K562 (cell line): ENCODE measurements around the gene CEMP1. TPM values are rescaled to one million over a fixed set of nuclear protein-coding genes. Genes with fewer than 3 reads are reported as not detected.
A peak's percentile ranks its signal among the peaks of the same experiment; 100 is the strongest.

ENCODE experiments used
- ATAC-seq: fragments of 200-7000 bp; cut with Tn5 transposase; 3 replicates; pipeline ENCODE4 v1.9.1; 2020; ENCODE audit warnings: moderate library complexity
- BruUV-seq: library from RNA; stranded (reverse); fragments of 400-500 nt; replicated peaks from 2 replicates; lab custom pipeline; 2021; lab: Mats Ljungman, UMichigan
- CTCF ChIA-PET: fragments of 300-600 bp; formaldehyde crosslinking; extraction: SDS; loops from one replicate; lab custom pipeline; 2021; ENCODE audit warnings: low intra/inter-chr PET ratio; lab: Yijun Ruan, JAX
- POLR2A ChIA-PET: fragments of 300-600, 350-650 bp; sonication (Branson Sonifier 250); formaldehyde crosslinking; extraction: SDS; loops from one replicate; lab custom pipeline; 2021; ENCODE audit warnings: antibody characterized with exemption, inconsistent platforms; lab: Yijun Ruan, JAX
- DNase-seq, 4 experiments: peaks; one replicate each; pipeline versions ENCODE4 v3.0.0 to v3.0.0-alpha.2; 2011 to 2018; ENCODE audit warnings: low spot score in 3 of 4, mixed read lengths in 3 of 4; ENCODE audit errors: extremely low read depth in 1 of 4
- FAIRE-seq: peaks from 2 replicates; lab custom pipeline; 2011; peaks lifted over from hg19 to GRCh38; lab: Jason Lieb, UNC
- H2AFZ ChIP-seq: 2 replicates; pipeline ENCODE4 v1.6.0; 2011; ENCODE audit warnings: low read depth, low read length, control low read depth, inconsistent platforms
- H3K27ac ChIP-seq: fragments of 200-600 bp; 3 replicates; pipeline ENCODE4 v1.8.0; 2011; ENCODE audit warnings: low read depth, mild to moderate bottlenecking, control low read depth, inconsistent platforms, low read length, moderate library complexity, mixed read lengths; ENCODE audit errors: extremely low read depth
- H3K27me3 ChIP-seq, 2 experiments: fragments of 300-600 bp in 1 of 2; 2 replicates in 1 of 2; 3 replicates in 1 of 2; pipeline versions ENCODE4 v1.6.0 to v1.8.0; 2011; ENCODE audit warnings: inconsistent platforms in 2 of 2, low read length in 2 of 2, mild to moderate bottlenecking in 1 of 2, mixed read lengths in 1 of 2, moderate library complexity in 1 of 2; ENCODE audit not compliant: control insufficient read depth in 2 of 2, insufficient read depth in 2 of 2
- H3K36me3 ChIP-seq: fragments of 300-600 bp; 3 replicates; pipeline ENCODE4 v1.8.0; 2011; ENCODE audit warnings: mild to moderate bottlenecking, low read length, inconsistent platforms; ENCODE audit not compliant: control insufficient read depth, insufficient read depth
- H3K4me1 ChIP-seq, 2 experiments: fragments of 200-600 bp in 1 of 2; replicated peaks in 1 of 2; 2 replicates in 1 of 2; 3 replicates in 1 of 2; pipeline versions ENCODE4 v1.5.1 to v1.8.0; 2011; ENCODE audit warnings: inconsistent platforms in 2 of 2, low read length in 2 of 2, mild to moderate bottlenecking in 1 of 2, mixed read lengths in 1 of 2, moderate library complexity in 1 of 2; ENCODE audit not compliant: control insufficient read depth in 2 of 2, insufficient read depth in 2 of 2
- H3K4me2 ChIP-seq: 2 replicates; pipeline ENCODE4 v1.6.1; 2011; ENCODE audit warnings: low read length, control low read depth, inconsistent platforms, mixed read lengths; ENCODE audit not compliant: insufficient read depth
- H3K4me3 ChIP-seq: fragments of 200-600 bp; sonication (generic), shearing (Covaris generic); 2 replicates; pipeline ENCODE4 v1.5.1; 2016; ENCODE audit warnings: control low read depth, inconsistent platforms
- H3K79me2 ChIP-seq: fragments of 200-600 bp; 3 replicates; pipeline ENCODE4 v1.8.0; 2011; ENCODE audit warnings: low read length, inconsistent platforms; ENCODE audit not compliant: control insufficient read depth, insufficient read depth
- H3K9ac ChIP-seq, 2 experiments: 2 replicates each; pipeline versions ENCODE4 v1.6.0 to v1.6.1; 2011; ENCODE audit warnings: low read depth in 2 of 2, low read length in 2 of 2, control low read depth in 1 of 2, inconsistent platforms in 1 of 2, mild to moderate bottlenecking in 1 of 2, mixed read lengths in 1 of 2; ENCODE audit not compliant: insufficient read depth in 1 of 2
- H3K9me1 ChIP-seq: one replicate; pipeline ENCODE4 v1.6.0; 2011; ENCODE audit warnings: inconsistent platforms, mild to moderate bottlenecking, low read length, moderate library complexity; ENCODE audit not compliant: control insufficient read depth, insufficient read depth
- H3K9me3 ChIP-seq: replicated peaks from 2 replicates; pipeline ENCODE4 v1.5.1; 2011; ENCODE audit warnings: low read depth, low read length, inconsistent platforms; ENCODE audit not compliant: control insufficient read depth, insufficient read depth
- H4K20me1 ChIP-seq: replicated peaks from 2 replicates; pipeline ENCODE4 v1.6.1; 2011; ENCODE audit warnings: low read length, inconsistent platforms, mixed read lengths; ENCODE audit not compliant: control insufficient read depth, insufficient read depth
- ATF1 ChIP-seq, 2 experiments: fragments of 450-650 bp in 1 of 2; IDR thresholded peaks; 2 replicates each; pipeline ENCODE4 v1.6.1; 2016; ENCODE audit warnings: missing compliant biosample characterization in 1 of 2, missing genetic modification characterization in 1 of 2
- GABPA ChIP-seq: fragments of 200-800 bp; sonication (Bioruptor generic); conservative IDR thresholded peaks from 2 replicates; pipeline ENCODE4 v1.6.1; 2016; ENCODE audit warnings: low read depth, missing genetic modification characterization, missing compliant biosample characterization
- HMG20A ChIP-seq: fragments of 450-650 bp; formaldehyde crosslinking; conservative IDR thresholded peaks from 2 replicates; pipeline ENCODE4 v1.4.0; 2020; ENCODE audit warnings: mild to moderate bottlenecking, mixed read lengths
- L3MBTL2 ChIP-seq: fragments of 450-650 bp; IDR thresholded peaks from 2 replicates; pipeline ENCODE4 v1.6.1; 2016; ENCODE audit warnings: mild to moderate bottlenecking, moderate library complexity
- MAZ ChIP-seq, 2 experiments: fragments of 450-650 bp in 1 of 2; sonication (generic) in 1 of 2; formaldehyde crosslinking; IDR thresholded peaks in 1 of 2; conservative IDR thresholded peaks in 1 of 2; 2 replicates each; pipeline versions ENCODE4 v1.4.0 to v1.5.0; 2020; ENCODE audit warnings: mild to moderate bottlenecking in 1 of 2, missing genetic modification reagents in 1 of 2
- NR2C2 ChIP-seq, 2 experiments: fragments of 200-800 bp in 1 of 2; sonication (Bioruptor generic) in 1 of 2; sonication (generic) in 1 of 2; formaldehyde crosslinking in 1 of 2; IDR thresholded peaks; 2 replicates each; pipeline versions ENCODE4 v1.6.1 to v1.8.0; 2016 to 2022; ENCODE audit warnings: mild to moderate bottlenecking in 1 of 2, missing compliant biosample characterization in 1 of 2, missing genetic modification characterization in 1 of 2, missing genetic modification reagents in 1 of 2
- ZNF584 ChIP-seq: fragments of 200-800 bp; sonication (Bioruptor generic); IDR thresholded peaks from 2 replicates; pipeline ENCODE4 v1.6.1; 2016; ENCODE audit warnings: low read depth, mild to moderate bottlenecking, missing genetic modification characterization, missing compliant biosample characterization
- ZNF644 ChIP-seq: fragments of 200-800 bp; sonication (Bioruptor generic); IDR thresholded peaks from 2 replicates; pipeline ENCODE4 v1.6.1; 2016; ENCODE audit warnings: low read depth, missing genetic modification characterization, missing compliant biosample characterization
- WGBS: fragments of 100-300 bp; shearing (Covaris generic); methylation state at CpG from one replicate; pipeline ENCODE4 v1.1.6; 2016; ENCODE audit warnings: low coverage, mixed read lengths; ENCODE audit not compliant: insufficient coverage; ENCODE audit errors: missing lambda C conversion rate; 5-methylcytosine and 5-hydroxymethylcytosine counted together
- in situ Hi-C: fragments of 300-500 bp; cut with MboI; formaldehyde crosslinking; loops from 4 replicates; pipeline ENCODE4 v1.15.0; 2018; ENCODE audit warnings: inconsistent platforms, mixed read lengths
- intact Hi-C: fragments of 100-400 bp; cut with micrococcal nuclease; formaldehyde crosslinking; loops from 2 replicates; pipeline ENCODE4 v1.14.2; 2022
- polyA plus RNA-seq, 8 experiments: library from polyadenylated mRNA; depleted of rRNA in 4 of 8; stranded (reverse) in 5 of 8; unstranded in 3 of 8; fragments of >200 nt; fragmentation: Nextera tagmentation in 2 of 8; fragmentation: Illumina TruSeq in 1 of 8; extraction: Ambion mirVana in 2 of 8; extraction: Trizol in 1 of 8; gene quantifications; 2 replicates each; pipeline versions ENCODE4 v1.2.1 to v1.2.3, GENCODE V29; 2011 to 2014; ENCODE audit warnings: inconsistent platforms in 1 of 8, missing spikeins in 1 of 8
- total RNA-seq, 7 experiments: library from RNA; depleted of rRNA in 6 of 7; stranded (reverse); fragments of >200 nt in 6 of 7; fragmentation: Illumina TruSeq in 2 of 7; extraction: Trizol in 2 of 7; gene quantifications; 2 replicates each; pipeline versions ENCODE4 v1.2.1 to v1.2.3, GENCODE V29; 2011 to 2021; ENCODE audit warnings: low replicate concordance in 1 of 7
- TF ChIP-seq, protein P1 (sequence below): sonication (generic); formaldehyde crosslinking; IDR thresholded peaks from 2 replicates; pipeline ENCODE4 v1.5.0; 2020; ENCODE audit warnings: missing genetic modification reagents
- TF ChIP-seq, protein P2 (sequence below): sonication (generic); formaldehyde crosslinking; IDR thresholded peaks from 2 replicates; pipeline ENCODE4 v1.8.0; 2022; ENCODE audit warnings: mild to moderate bottlenecking, missing genetic modification reagents
- TF ChIP-seq, protein P3 (sequence below): sonication (generic); formaldehyde crosslinking; IDR thresholded peaks from 2 replicates; pipeline ENCODE4 v1.8.1; 2023; ENCODE audit warnings: mild to moderate bottlenecking, missing genetic modification reagents, moderate library complexity
- TF ChIP-seq, protein P4 (sequence below): sonication (generic); formaldehyde crosslinking; IDR thresholded peaks from 2 replicates; pipeline ENCODE4 v1.8.0; 2022; ENCODE audit warnings: mild to moderate bottlenecking, missing genetic modification reagents

The CEMP1 gene
- total and polyA plus RNA-seq, 9 of the 15 experiments (the other 6 are each of a cell fraction or from before 2014, with no cell fraction given): 0.05 to 0.45 TPM; not detected in 7

DNA sequence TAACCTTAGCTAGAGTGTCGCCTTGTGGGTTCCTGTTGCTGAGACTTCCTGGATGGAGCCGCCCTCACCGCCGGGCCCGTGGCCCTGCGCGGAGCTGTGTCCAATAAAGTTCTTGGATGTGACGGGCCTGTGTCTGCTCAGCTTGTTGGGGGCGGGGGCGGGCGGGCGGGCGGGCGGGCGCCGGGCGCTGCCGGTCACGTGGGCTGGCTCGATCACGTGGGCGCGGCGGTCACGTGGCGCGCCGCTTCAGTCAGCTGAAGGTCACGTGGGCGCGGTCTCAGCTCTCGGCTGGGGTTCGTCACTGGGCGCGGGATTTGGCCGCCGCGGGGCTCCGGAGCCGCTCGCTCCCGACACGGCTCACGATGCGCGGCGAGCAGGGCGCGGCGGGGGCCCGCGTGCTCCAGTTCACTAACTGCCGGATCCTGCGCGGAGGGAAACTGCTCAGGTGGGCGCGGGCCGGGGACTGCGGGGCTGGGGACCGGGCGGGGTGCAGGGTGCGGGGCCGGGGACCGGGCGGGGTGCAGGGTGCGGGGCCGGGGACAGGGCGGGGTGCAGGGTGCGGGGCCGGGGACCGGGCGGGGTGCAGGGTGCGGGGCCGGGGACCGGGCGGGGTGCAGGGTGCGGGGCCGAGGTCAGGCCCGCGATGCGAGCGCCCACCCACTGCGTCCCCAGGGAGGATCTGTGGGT, 11.0 kb downstream of the CEMP1 start, which contains the start of gene AMDHD2:
AMDHD2 (plus strand) TSS at position 275 of the 687 bp plus-strand sequence; CDS start at position 363, 88 bp downstream.
- H3K36me3 ChIP-seq: peaks cover 73% of the 10 kb centered on the region
- peak within 1 kb of the TSS; percentile 73 to 99 for H3K9ac ChIP-seq
- in situ Hi-C loops: no loop called here
- peak within 1 kb of the TSS; percentile 92 for H3K4me2 ChIP-seq
- no TSS peak for BruUV-seq
- peak; percentile 78 for FAIRE-seq
- under 1% methylated on average over 37 of the region's 83 CpGs for WGBS
- H3K79me2 ChIP-seq: peaks cover 61% of the 10 kb centered on the region
- ChIA-PET POLR2A (interaction anchor here (0.6 to 3.2 kb wide), 13 partner anchors 8 to 238 kb away, joined by 3 to 45 read pairs (median 4); partner anchors contain the start of genes CEMP1 and TEDC2), CTCF (no interaction called here)
- peak; percentile 86 for ATAC-seq
- H3K9me3 ChIP-seq: no peaks in the 10 kb centered on the region
- peaks cover 40% of the 10 kb centered on the region for H4K20me1 ChIP-seq
- peaks cover 8% of the 10 kb centered on the region for H3K9me1 ChIP-seq
- H3K27ac ChIP-seq: peak within 1 kb of the TSS; percentile 82
- peak; percentile 81 to 95 (median 88) for DNase-seq
- peak within 1 kb of the TSS; percentile 74 for H2AFZ ChIP-seq
- intact Hi-C loops: no loop called here
- peak within 1 kb of the TSS; percentile 69 for H3K4me3 ChIP-seq
- H3K27me3 ChIP-seq: no peaks in the 10 kb centered on the region
- peaks cover 32 to 61% of the 10 kb centered on the region in 2 experiments for H3K4me1 ChIP-seq
- peak; percentile 70 for TF ChIP-seq GABPA (tag)
- TF ChIP-seq ZNF644: no peak
- TF ChIP-seq, protein P1, sequence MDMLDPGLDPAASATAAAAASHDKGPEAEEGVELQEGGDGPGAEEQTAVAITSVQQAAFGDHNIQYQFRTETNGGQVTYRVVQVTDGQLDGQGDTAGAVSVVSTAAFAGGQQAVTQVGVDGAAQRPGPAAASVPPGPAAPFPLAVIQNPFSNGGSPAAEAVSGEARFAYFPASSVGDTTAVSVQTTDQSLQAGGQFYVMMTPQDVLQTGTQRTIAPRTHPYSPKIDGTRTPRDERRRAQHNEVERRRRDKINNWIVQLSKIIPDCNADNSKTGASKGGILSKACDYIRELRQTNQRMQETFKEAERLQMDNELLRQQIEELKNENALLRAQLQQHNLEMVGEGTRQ (CRISPR knock-in tag): peak; percentile 95
- TF ChIP-seq, protein P2, sequence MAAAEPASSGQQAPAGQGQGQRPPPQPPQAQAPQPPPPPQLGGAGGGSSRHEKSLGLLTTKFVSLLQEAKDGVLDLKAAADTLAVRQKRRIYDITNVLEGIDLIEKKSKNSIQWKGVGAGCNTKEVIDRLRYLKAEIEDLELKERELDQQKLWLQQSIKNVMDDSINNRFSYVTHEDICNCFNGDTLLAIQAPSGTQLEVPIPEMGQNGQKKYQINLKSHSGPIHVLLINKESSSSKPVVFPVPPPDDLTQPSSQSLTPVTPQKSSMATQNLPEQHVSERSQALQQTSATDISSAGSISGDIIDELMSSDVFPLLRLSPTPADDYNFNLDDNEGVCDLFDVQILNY (CRISPR knock-in tag): no peak
- TF ChIP-seq MAZ (CRISPR knock-in tag; conservative IDR thresholded peaks at IDR 0.05 in 1 of 2, IDR thresholded peaks at IDR 0.05 in 1 of 2): 0 out of 4 replicates have a peak, but pooled peaks of 1 of the 2 experiments have one; percentile 46
- 0 out of 2 replicates have a peak, but pooled peaks have one; percentile 28 for TF ChIP-seq ATF1 (CRISPR knock-in tag; IDR thresholded peaks at IDR 0.05)
- no peak for TF ChIP-seq ATF1 (tag; IDR thresholded peaks at IDR 0.05)
- TF ChIP-seq, protein P3, sequence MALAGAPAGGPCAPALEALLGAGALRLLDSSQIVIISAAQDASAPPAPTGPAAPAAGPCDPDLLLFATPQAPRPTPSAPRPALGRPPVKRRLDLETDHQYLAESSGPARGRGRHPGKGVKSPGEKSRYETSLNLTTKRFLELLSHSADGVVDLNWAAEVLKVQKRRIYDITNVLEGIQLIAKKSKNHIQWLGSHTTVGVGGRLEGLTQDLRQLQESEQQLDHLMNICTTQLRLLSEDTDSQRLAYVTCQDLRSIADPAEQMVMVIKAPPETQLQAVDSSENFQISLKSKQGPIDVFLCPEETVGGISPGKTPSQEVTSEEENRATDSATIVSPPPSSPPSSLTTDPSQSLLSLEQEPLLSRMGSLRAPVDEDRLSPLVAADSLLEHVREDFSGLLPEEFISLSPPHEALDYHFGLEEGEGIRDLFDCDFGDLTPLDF (CRISPR knock-in tag): peak; percentile 71; the same call in 1 of the 2 replicates
- TF ChIP-seq ZNF584 (CRISPR knock-in tag): peak; percentile 42; the same call in 1 of the 2 replicates
- TF ChIP-seq HMG20A (CRISPR knock-in tag): no peak
- TF ChIP-seq, protein P4, sequence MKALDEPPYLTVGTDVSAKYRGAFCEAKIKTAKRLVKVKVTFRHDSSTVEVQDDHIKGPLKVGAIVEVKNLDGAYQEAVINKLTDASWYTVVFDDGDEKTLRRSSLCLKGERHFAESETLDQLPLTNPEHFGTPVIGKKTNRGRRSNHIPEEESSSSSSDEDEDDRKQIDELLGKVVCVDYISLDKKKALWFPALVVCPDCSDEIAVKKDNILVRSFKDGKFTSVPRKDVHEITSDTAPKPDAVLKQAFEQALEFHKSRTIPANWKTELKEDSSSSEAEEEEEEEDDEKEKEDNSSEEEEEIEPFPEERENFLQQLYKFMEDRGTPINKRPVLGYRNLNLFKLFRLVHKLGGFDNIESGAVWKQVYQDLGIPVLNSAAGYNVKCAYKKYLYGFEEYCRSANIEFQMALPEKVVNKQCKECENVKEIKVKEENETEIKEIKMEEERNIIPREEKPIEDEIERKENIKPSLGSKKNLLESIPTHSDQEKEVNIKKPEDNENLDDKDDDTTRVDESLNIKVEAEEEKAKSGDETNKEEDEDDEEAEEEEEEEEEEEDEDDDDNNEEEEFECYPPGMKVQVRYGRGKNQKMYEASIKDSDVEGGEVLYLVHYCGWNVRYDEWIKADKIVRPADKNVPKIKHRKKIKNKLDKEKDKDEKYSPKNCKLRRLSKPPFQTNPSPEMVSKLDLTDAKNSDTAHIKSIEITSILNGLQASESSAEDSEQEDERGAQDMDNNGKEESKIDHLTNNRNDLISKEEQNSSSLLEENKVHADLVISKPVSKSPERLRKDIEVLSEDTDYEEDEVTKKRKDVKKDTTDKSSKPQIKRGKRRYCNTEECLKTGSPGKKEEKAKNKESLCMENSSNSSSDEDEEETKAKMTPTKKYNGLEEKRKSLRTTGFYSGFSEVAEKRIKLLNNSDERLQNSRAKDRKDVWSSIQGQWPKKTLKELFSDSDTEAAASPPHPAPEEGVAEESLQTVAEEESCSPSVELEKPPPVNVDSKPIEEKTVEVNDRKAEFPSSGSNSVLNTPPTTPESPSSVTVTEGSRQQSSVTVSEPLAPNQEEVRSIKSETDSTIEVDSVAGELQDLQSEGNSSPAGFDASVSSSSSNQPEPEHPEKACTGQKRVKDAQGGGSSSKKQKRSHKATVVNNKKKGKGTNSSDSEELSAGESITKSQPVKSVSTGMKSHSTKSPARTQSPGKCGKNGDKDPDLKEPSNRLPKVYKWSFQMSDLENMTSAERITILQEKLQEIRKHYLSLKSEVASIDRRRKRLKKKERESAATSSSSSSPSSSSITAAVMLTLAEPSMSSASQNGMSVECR (CRISPR knock-in tag): peak; percentile 71; the same call in 1 of the 2 replicates
- no peak for TF ChIP-seq NR2C2 (CRISPR knock-in tag; IDR thresholded peaks at IDR 0.05)
- peak; percentile 56 for TF ChIP-seq NR2C2 (tag; IDR thresholded peaks at IDR 0.05)
- 0 out of 2 replicates have a peak, but pooled peaks have one; percentile 9 for TF ChIP-seq L3MBTL2
